Measurements from ENCODE around the gene HAPSTR1.
"Not testable (repeated sequence)": the region's sequence is repeated elsewhere in the genome, so short reads cannot be mapped to it uniquely, and the experiment has no call there.

HAPSTR1 gene, protein sequence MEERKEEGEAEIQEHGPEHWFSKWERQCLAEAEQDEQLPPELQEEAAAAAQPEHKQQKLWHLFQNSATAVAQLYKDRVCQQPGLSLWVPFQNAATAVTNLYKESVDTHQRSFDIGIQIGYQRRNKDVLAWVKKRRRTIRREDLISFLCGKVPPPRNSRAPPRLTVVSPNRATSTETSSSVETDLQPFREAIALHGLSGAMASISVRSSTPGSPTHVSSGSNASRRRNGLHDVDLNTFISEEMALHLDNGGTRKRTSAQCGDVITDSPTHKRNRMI

DNA sequence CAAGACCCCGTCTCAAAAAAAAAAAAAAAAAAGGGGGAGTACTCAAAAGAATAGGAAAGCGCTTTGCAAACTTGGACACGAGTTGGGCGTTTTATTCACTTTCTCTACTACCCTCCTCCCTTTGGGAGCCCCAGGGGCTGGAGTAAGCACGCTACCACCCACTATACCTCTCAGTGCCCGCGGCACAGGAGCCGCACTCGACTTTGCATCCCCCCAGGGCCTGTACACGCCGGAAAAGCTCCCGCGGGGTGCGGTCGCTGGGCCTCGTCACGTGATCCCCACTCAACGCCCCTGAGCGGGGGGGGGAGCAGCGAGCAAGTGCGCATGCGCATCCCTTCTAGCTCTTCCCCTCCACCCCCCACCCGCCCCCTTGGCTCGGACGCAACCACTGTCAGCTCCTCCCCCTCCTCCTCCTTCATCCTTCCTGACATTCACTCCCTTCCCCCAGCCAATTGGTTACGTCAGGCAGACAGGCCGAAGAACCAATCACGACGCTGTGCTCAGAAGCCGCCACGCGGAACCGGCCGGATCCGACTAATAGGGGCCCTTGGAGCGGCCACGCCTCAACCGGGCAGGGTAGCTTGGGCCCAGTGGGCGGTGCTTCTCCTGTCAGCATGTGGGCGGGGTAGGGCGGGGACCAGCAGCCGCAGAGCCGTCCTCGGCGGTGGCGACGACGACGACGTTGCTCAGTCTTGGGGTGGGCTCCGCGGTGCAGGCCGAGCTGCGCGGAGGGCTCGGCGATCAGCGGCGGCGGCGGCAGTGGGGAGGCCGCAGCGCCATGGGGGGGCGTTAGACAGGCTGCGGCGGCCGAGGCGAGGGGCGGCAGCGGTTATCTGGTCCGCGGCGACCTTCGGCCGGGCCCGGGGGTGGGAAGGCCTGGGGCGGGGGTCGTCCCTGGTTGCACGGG lies at the start of gene HAPSTR1:
Gene HAPSTR1, plus strand, starts transcription at position 685 of the 907 bp plus-strand sequence. CDS start 401 bp downstream, outside the sequence.
- DNase-seq = peak; percentile 100

DNA sequence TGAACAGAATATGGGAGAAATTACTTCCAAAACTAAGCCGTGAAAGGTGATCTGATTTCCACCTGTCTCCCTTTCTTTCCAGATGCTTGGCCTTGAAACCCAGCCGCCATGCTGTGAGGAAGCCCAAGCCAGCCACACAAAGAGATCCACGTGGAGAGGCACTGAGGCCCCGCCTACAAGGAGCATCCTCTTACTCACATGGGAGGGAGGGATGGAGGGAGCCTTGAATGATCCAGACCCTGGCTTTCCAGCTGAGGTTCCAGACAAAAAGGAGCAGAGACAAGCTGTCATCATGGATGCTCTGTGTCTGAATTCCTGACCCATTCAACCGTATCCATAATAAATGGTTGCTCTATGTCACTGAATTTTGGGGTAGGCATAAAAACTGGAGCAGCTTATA lies 48.9 kb upstream of the HAPSTR1 start:
- DNase-seq = no peak

DNA sequence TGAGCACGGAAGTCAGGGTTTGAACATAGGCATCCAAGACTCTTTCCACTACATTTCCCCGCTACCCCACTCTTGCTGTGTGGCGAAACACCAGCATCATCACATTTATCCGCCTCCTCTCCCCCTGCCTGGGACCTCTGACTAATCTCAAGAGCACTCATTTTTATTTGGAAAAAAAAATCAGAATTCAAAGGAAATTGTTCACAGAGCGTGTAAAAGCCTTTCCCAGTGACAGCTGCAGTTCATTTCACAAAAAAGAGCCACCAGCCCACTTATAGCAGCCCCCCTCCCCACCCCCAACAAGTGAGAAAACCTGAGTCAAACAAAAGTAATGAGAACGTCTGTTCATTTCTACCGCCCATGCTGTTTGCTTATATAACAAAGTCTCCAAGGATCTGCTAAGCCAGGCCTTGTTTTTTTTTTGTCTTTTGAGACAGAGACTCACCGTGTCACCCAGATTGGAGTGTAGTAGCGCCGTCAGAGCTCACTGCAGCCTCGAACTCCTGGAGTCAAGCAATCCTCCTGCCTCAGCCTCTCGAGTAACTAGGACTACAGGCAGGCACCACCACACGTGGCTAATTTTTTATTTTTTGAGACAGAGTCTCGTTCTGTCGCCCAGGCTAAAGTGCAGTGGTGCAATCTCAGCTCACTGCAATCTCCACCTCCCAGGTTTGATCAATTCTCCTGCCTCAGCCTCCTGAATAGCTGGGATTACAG lies 48.3 kb upstream of the HAPSTR1 start:
- no peak for DNase-seq

GRCh38 chr16:9045562-9045961 lies 45.9 kb upstream of the HAPSTR1 start:
- DNase-seq = not testable (repeated sequence)

- DNase-seq = no peak
Measured at GRCh38 chr16:9046667-9047055, 44.8 kb upstream of the HAPSTR1 start.

DNA sequence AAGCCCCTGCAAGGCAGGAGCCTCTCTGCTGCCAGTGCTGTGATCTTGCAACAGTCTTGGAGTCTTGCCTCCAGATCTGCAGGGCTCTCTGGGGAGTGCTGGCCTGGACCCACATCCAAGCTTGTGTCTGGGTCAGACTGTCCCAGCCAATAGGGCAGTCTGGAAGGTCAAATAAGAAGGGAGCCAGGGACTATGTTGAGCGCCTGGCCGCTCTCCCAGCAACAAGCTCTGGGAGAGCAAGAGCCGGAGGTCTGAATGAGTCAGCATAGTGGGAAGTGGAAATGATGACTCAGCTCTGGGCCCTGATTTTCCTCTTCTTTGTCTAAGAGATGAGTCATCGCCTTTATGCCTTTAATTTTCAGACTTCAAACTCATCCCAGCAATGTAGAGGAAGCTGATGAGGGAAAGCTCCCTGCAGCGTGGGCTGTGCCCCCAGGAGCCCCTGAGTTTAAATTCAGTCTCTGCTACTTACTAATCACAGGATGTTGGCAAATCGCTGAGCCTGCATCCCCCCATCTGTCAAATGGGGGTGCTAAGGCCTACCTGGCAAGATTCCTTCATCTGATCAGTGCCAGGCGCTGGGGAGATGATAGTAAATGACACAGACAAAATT lies 43.6 kb upstream of the HAPSTR1 start:
- peak; percentile 85 for DNase-seq

GRCh38 chr16:9048302-9048700 lies 43.1 kb upstream of the HAPSTR1 start:
- no peak for DNase-seq

GRCh38 chr16:9049241-9049640 lies 42.2 kb upstream of the HAPSTR1 start:
- DNase-seq = no peak

GRCh38 chr16:9050102-9050830 lies 41.2 kb upstream of the HAPSTR1 start:
- DNase-seq = no peak

- DNase-seq = peak; percentile 53
Measured at GRCh38 chr16:9053006-9053601, 38.3 kb upstream of the HAPSTR1 start.

- no peak for DNase-seq
Measured at GRCh38 chr16:9054460-9054859, 37.0 kb upstream of the HAPSTR1 start.

- no peak for DNase-seq
Measured at GRCh38 chr16:9055115-9055514, 36.3 kb upstream of the HAPSTR1 start.

DNA sequence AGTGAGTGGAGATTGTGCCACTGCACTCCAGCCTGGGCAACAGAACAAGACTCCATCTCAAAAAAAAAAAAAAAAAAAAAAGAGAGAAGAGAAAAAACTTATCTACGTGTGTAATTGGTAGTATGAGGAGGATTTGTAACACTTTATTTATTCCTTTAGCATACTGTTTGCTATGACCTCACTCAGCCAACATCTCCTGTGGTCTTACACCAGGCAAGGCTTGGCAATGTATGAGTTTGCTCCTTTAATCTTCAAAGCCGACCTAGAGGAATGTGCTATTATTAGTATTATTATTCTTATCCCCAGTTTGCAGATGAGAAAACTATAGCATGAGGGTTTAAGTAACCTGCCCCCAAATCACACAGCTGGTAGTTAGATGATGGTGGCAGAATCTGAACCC lies 35.8 kb upstream of the HAPSTR1 start:
- DNase-seq = no peak

- DNase-seq = no peak
Measured at GRCh38 chr16:9056061-9056460, 35.4 kb upstream of the HAPSTR1 start.

GRCh38 chr16:9058211-9058610 lies 33.2 kb upstream of the HAPSTR1 start:
- no peak for DNase-seq

GRCh38 chr16:9060225-9060624 lies 31.2 kb upstream of the HAPSTR1 start:
- DNase-seq = no peak

GRCh38 chr16:9061358-9061813 lies 30.1 kb upstream of the HAPSTR1 start:
- DNase-seq = peak; percentile 18

DNA sequence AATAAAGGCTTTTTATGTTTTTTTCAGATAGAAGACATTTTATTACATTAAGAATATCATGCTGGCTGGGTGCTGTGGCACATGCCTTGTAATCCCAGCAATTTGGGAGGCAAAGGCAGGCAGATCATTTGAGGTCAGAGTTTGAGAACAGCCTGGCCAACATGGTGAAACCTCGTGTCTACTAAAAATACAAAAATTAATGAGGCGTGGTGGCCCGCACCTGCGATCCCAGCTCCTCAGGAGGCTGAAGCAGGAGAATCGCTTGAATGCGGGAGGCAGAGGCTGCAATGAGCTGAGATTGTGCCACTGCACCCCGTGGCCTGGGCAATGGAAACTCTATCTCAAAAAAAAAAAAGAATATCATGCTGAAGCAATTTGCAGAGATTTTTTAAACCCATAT lies 29.1 kb upstream of the HAPSTR1 start:
- DNase-seq = no peak

- DNase-seq = no peak
Measured at GRCh38 chr16:9065077-9065476, 26.4 kb upstream of the HAPSTR1 start.

GRCh38 chr16:9068886-9069285 lies 22.6 kb upstream of the HAPSTR1 start:
- no peak for DNase-seq

DNA sequence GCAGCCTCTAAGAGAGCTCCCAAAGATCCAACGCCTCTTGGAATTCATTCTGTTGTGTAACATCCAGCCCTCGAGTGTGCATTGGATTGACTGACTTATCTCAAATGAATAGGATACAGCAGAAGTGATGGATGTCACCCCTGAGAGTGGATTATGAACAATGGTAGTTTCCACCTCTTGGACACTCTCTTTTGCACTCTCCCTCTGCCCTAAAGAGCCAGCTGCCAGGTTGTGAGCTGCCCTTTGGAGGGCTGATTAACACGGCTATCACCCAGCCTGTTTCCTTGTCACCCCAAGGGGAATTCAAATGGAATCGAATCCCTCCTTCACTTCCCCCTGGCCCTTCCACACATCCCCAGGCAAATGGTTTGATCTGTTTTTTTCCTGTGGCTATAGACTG lies 21.2 kb upstream of the HAPSTR1 start:
- no peak for DNase-seq

DNA sequence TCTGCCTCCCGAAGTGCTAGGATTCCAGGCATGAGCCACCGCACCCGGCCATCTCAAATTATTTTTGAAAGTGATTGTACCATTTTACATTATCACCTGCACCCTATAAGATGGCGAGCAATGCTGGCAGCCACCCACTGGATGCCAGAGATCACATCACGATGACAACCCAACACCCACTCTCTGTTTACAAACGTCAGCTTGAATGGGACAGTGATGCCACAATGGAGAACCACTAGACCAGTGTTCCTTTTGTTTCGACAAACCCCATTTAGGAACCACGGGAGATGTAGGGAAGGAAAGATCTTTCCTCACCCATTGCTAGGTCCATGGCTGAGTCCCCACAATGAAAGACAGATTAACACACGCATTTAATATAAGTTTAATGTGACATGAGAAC lies 20.1 kb upstream of the HAPSTR1 start:
- no peak for DNase-seq

Data from activated CD4-positive, alpha-beta T cell treated with anti-CD3 and anti-CD28 coated beads, Interleukin-10, Interleukin-2, amounts not matched to agents 100 ng/mL and 50 ng/mL, durations not matched to agents 16 hours and 8 hours (primary cell).